ENCODE measurements around the gene ATCAY. TPM values are rescaled to one million over a fixed set of nuclear protein-coding genes. Genes with fewer than 3 reads are reported as not detected.

The ATCAY gene
- total RNA-seq, 8 experiments from 2014 or later: 0.10 to 58.2 (median 48.6) TPM; not detected in 1

- no peak overlapping the region for H3K27ac ChIP-seq
- H3K4me1 ChIP-seq (replicated peaks in 1 of 2): no peaks in the 10 kb centered on the region
- in situ Hi-C loops (cut with MboI; ENCODE audit: low pct_unique_long_range_greater_than_20kb in 2 of 9, low sequenced_read_pairs in 9 of 9, unreplicated experiment in 9 of 9): no loop called here
- no peak overlapping the region for H3K4me3 ChIP-seq
- no peak for ATAC-seq (replicated peaks in 6 of 8)
- WGBS, 10 experiments: 50 to 100% (median 88%) methylated on average over 1 to 10 of the region's 11 CpGs; no CpG with 5 or more reads in 2 of the 10 experiments
Observed at GRCh38 chr19:3842948-3843347, 37.5 kb upstream of the ATCAY start.

- peak in 1 of 8 experiments; percentile 26 for ATAC-seq (replicated peaks in 6 of 8)
- WGBS, 10 experiments: 18 to 90% (median 68%) methylated on average over 1 to 4 of the region's 5 CpGs; no CpG with 5 or more reads in 5 of the 10 experiments
- in situ Hi-C loops (cut with MboI; ENCODE audit: low pct_unique_long_range_greater_than_20kb in 2 of 9, low sequenced_read_pairs in 9 of 9, unreplicated experiment in 9 of 9): no loop called here
- Histone ChIP-seq H3K4me3 (no peak overlapping the region), H3K27ac (no peak overlapping the region), H3K4me1 (replicated peaks in 1 of 2) (no peaks in the 10 kb centered on the region)
Observed at GRCh38 chr19:3844596-3844995, 35.9 kb upstream of the ATCAY start.

- Histone ChIP-seq H3K4me3 (no peak overlapping the region), H3K27ac (no peak overlapping the region), H3K4me1 (replicated peaks in 1 of 2) (no peaks in the 10 kb centered on the region)
- 33 to 74% (median 60%) methylated on average over 1 to 3 of the region's 5 CpGs; no CpG with 5 or more reads in 5 of the 10 experiments for WGBS, 10 experiments
- peak in 2 of 8 experiments; percentile 54 to 90 for ATAC-seq (replicated peaks in 6 of 8)
- in situ Hi-C loops (cut with MboI; ENCODE audit: low pct_unique_long_range_greater_than_20kb in 2 of 9, low sequenced_read_pairs in 9 of 9, unreplicated experiment in 9 of 9): no loop called here
Observed at GRCh38 chr19:3849092-3849491, 31.4 kb upstream of the ATCAY start.

GRCh38 chr19:3849787-3850186, 30.7 kb upstream of the ATCAY start:
- Histone ChIP-seq H3K4me1 (replicated peaks in 1 of 2) (no peaks in the 10 kb centered on the region), H3K27ac (no peak overlapping the region), H3K4me3 (no peak overlapping the region)
- ATAC-seq (replicated peaks in 6 of 8): peak in 1 of 8 experiments; percentile 29
- 72 to 100% (median 87%) methylated on average over 1 to 6 of the region's 12 CpGs; no CpG with 5 or more reads in 7 of the 10 experiments for WGBS, 10 experiments
- in situ Hi-C loops (cut with MboI; ENCODE audit: low pct_unique_long_range_greater_than_20kb in 2 of 9, low sequenced_read_pairs in 9 of 9, unreplicated experiment in 9 of 9): no loop called here

GRCh38 chr19:3850320-3850972, 30.0 kb upstream of the ATCAY start:
- Histone ChIP-seq H3K4me1 (replicated peaks in 1 of 2) (no peaks in the 10 kb centered on the region), H3K4me3 (no peak overlapping the region), H3K27ac (no peak overlapping the region)
- WGBS, 10 experiments: 60 to 100% (median 86%) methylated on average over 1 to 4 of the region's 6 CpGs; no CpG with 5 or more reads in 3 of the 10 experiments
- in situ Hi-C loops (cut with MboI; ENCODE audit: low pct_unique_long_range_greater_than_20kb in 2 of 9, low sequenced_read_pairs in 9 of 9, unreplicated experiment in 9 of 9): no loop called here
- ATAC-seq (replicated peaks in 6 of 8): no peak

- Histone ChIP-seq H3K27ac (no peak overlapping the region), H3K4me1 (replicated peaks in 1 of 2) (no peaks in the 10 kb centered on the region), H3K4me3 (no peak overlapping the region)
- in situ Hi-C loops (cut with MboI; ENCODE audit: low pct_unique_long_range_greater_than_20kb in 2 of 9, low sequenced_read_pairs in 9 of 9, unreplicated experiment in 9 of 9): no loop called here
- WGBS, 10 experiments: 38 to 100% (median 83%) methylated on average over 1 to 6 of the region's 11 CpGs
- ATAC-seq (replicated peaks in 6 of 8): no peak
Observed at GRCh38 chr19:3851254-3852176, 29.0 kb upstream of the ATCAY start.

GRCh38 chr19:3852177-3852511, 28.3 kb upstream of the ATCAY start:
- Histone ChIP-seq H3K4me1 (replicated peaks in 1 of 2) (no peaks in the 10 kb centered on the region), H3K27ac (no peak overlapping the region), H3K4me3 (no peak overlapping the region)
- in situ Hi-C loops (cut with MboI; ENCODE audit: low pct_unique_long_range_greater_than_20kb in 2 of 9, low sequenced_read_pairs in 9 of 9, unreplicated experiment in 9 of 9): no loop called here
- no peak for ATAC-seq (replicated peaks in 6 of 8)
- WGBS, 10 experiments: no CpG with 5 or more reads among the region's 1 CpG

GRCh38 chr19:3852614-3853254, 27.8 kb upstream of the ATCAY start:
- in situ Hi-C loops (cut with MboI; ENCODE audit: low pct_unique_long_range_greater_than_20kb in 2 of 9, low sequenced_read_pairs in 9 of 9, unreplicated experiment in 9 of 9): no loop called here
- H3K4me3 ChIP-seq: no peak overlapping the region
- WGBS, 10 experiments: 60 to 100% (median 84%) methylated on average over 1 to 4 of the region's 4 CpGs; no CpG with 5 or more reads in 3 of the 10 experiments
- peak in 3 of 8 experiments; percentile 42 to 77 (median 67) for ATAC-seq (replicated peaks in 6 of 8)
- no peaks in the 10 kb centered on the region for H3K4me1 ChIP-seq (replicated peaks in 1 of 2)
- no peak overlapping the region for H3K27ac ChIP-seq

- WGBS, 10 experiments: 63 to 100% (median 86%) methylated on average over 2 to 19 of the region's 19 CpGs
- Histone ChIP-seq H3K4me1 (replicated peaks in 1 of 2) (no peaks in the 10 kb centered on the region), H3K27ac (no peak overlapping the region), H3K4me3 (no peak overlapping the region)
- in situ Hi-C loops (cut with MboI; ENCODE audit: low pct_unique_long_range_greater_than_20kb in 2 of 9, low sequenced_read_pairs in 9 of 9, unreplicated experiment in 9 of 9): no loop called here
- no peak for ATAC-seq (replicated peaks in 6 of 8)
Observed at GRCh38 chr19:3855320-3855719, 25.2 kb upstream of the ATCAY start.

GRCh38 chr19:3857449-3858003, 23.0 kb upstream of the ATCAY start:
- 17 to 100% (median 82%) methylated on average over 1 to 12 of the region's 12 CpGs; no CpG with 5 or more reads in 2 of the 10 experiments for WGBS, 10 experiments
- in situ Hi-C loops (cut with MboI; ENCODE audit: low pct_unique_long_range_greater_than_20kb in 2 of 9, low sequenced_read_pairs in 9 of 9, unreplicated experiment in 9 of 9): no loop called here
- peak in 4 of 8 experiments; percentile 37 to 61 (median 54) for ATAC-seq (replicated peaks in 6 of 8)

GRCh38 chr19:3860499-3860898, 20.0 kb upstream of the ATCAY start:
- H3K4me3 ChIP-seq: no peak overlapping the region
- no peak overlapping the region for H3K27ac ChIP-seq
- in situ Hi-C loops (cut with MboI; ENCODE audit: low pct_unique_long_range_greater_than_20kb in 2 of 9, low sequenced_read_pairs in 9 of 9, unreplicated experiment in 9 of 9): no loop called here
- 30 to 100% (median 40%) methylated on average over 1 to 6 of the region's 17 CpGs; no CpG with 5 or more reads in 5 of the 10 experiments for WGBS, 10 experiments
- no peaks in the 10 kb centered on the region for H3K4me1 ChIP-seq (replicated peaks in 1 of 2)
- no peak for ATAC-seq (replicated peaks in 6 of 8)

More at GRCh38 chr19:3857449-3858003, 23.0 kb upstream of the ATCAY start:
- no peaks in the 10 kb centered on the region for H3K4me1 ChIP-seq (replicated peaks in 1 of 2)
- H3K27ac ChIP-seq: no peak overlapping the region
- no peak overlapping the region for H3K4me3 ChIP-seq

GRCh38 chr19:3862826-3863500, 17.5 kb upstream of the ATCAY start:
- no peak overlapping the region for H3K4me3 ChIP-seq
- in situ Hi-C loops (cut with MboI; ENCODE audit: low pct_unique_long_range_greater_than_20kb in 2 of 9, low sequenced_read_pairs in 9 of 9, unreplicated experiment in 9 of 9): no loop called here
- no peak overlapping the region for H3K27ac ChIP-seq
- 37 to 100% (median 83%) methylated on average over 1 to 7 of the region's 25 CpGs; no CpG with 5 or more reads in 1 of the 10 experiments for WGBS, 10 experiments
- peaks cover 2 to 13% of the 10 kb centered on the region in 2 donors for H3K4me1 ChIP-seq (replicated peaks in 1 of 2)
- no peak for ATAC-seq (replicated peaks in 6 of 8)
